H9 (cell line): ENCODE measurements around the gene TM4SF20. TPM values are rescaled to one million over a fixed set of nuclear protein-coding genes. Genes with fewer than 3 reads are reported as not detected.

Source experiments
- DNase-seq: peaks from one replicate; pipeline ENCODE4 v3.0.0-alpha.2; 2017
- H2AFZ ChIP-seq: one replicate; pipeline ENCODE4 v1.6.1; 2013; ENCODE audit warnings: mild to moderate bottlenecking, low read length, control low read depth, moderate library complexity
- H2AK5ac ChIP-seq: 2 replicates; pipeline ENCODE4 v1.6.1; 2013; ENCODE audit warnings: low read length, control low read depth, mixed read lengths; ENCODE audit not compliant: insufficient read length
- H2BK120ac ChIP-seq: one replicate; pipeline ENCODE4 v1.6.1; 2013; ENCODE audit warnings: low read depth, mild to moderate bottlenecking, low read length, control low read depth, inconsistent platforms; ENCODE audit not compliant: poor library complexity, severe bottlenecking
- H2BK12ac ChIP-seq: 2 replicates; pipeline ENCODE4 v1.6.1; 2013; ENCODE audit warnings: low read length, control low read depth, mixed read lengths, low read depth; ENCODE audit not compliant: insufficient read length
- H2BK15ac ChIP-seq: 2 replicates; pipeline ENCODE4 v1.6.1; 2013; ENCODE audit warnings: low read depth, low read length, control low read depth
- H2BK20ac ChIP-seq: one replicate; pipeline ENCODE4 v1.6.1; 2013; ENCODE audit warnings: low read depth, mild to moderate bottlenecking, low read length, control low read depth, inconsistent platforms; ENCODE audit not compliant: poor library complexity, severe bottlenecking
- H2BK5ac ChIP-seq: 2 replicates; pipeline ENCODE4 v1.6.1; 2013; ENCODE audit warnings: low read length, control low read depth, mixed read lengths; ENCODE audit not compliant: insufficient read length
- H3K14ac ChIP-seq: 2 replicates; pipeline ENCODE4 v1.6.1; 2013; ENCODE audit warnings: low read length, control low read depth; ENCODE audit not compliant: insufficient read depth
- H3K18ac ChIP-seq: 2 replicates; pipeline ENCODE4 v1.6.1; 2013; ENCODE audit warnings: low read depth, mild to moderate bottlenecking, mixed read lengths, low read length, control low read depth; ENCODE audit not compliant: insufficient read length
- H3K23ac ChIP-seq: 2 replicates; pipeline ENCODE4 v1.6.1; 2013; ENCODE audit warnings: low read length, control low read depth, mixed read lengths, low read depth; ENCODE audit not compliant: insufficient read length
- H3K23me2 ChIP-seq: 2 replicates; pipeline ENCODE4 v1.6.1; 2013; ENCODE audit warnings: low read depth, mild to moderate bottlenecking, mixed read lengths, low read length, control low read depth; ENCODE audit not compliant: insufficient read length, poor library complexity, severe bottlenecking
- H3K27ac ChIP-seq: 2 replicates; pipeline ENCODE4 v1.5.1; 2013; ENCODE audit warnings: low read length, control low read depth, mixed read lengths, low read depth; ENCODE audit not compliant: insufficient read length
- H3K27me3 ChIP-seq: 2 replicates; pipeline ENCODE4 v1.6.1; 2013; ENCODE audit warnings: low read length, control low read depth, inconsistent platforms; ENCODE audit not compliant: insufficient read depth
- H3K4ac ChIP-seq: 2 replicates; pipeline ENCODE4 v1.6.1; 2013; ENCODE audit warnings: low read depth, mild to moderate bottlenecking, control low read depth, inconsistent platforms, low read length, moderate library complexity
- H3K4me1 ChIP-seq: 2 replicates; pipeline ENCODE4 v1.6.1; 2013; ENCODE audit warnings: low read length, control low read depth, inconsistent platforms; ENCODE audit not compliant: insufficient read depth
- H3K4me2 ChIP-seq: 2 replicates; pipeline ENCODE4 v1.6.1; 2013; ENCODE audit warnings: low read length, control low read depth, mixed read lengths; ENCODE audit not compliant: insufficient read length, insufficient read depth
- H3K56ac ChIP-seq: 2 replicates; pipeline ENCODE4 v1.6.1; 2013; ENCODE audit warnings: low read depth, mild to moderate bottlenecking, mixed read lengths, low read length, control low read depth; ENCODE audit not compliant: insufficient read length
- H3K79me1 ChIP-seq: 2 replicates; pipeline ENCODE4 v1.6.1; 2013; ENCODE audit warnings: low read depth, mild to moderate bottlenecking, moderate library complexity, low read length, control low read depth, inconsistent platforms; ENCODE audit not compliant: insufficient read depth, poor library complexity, severe bottlenecking
- H3K79me2 ChIP-seq: 2 replicates; pipeline ENCODE4 v1.6.1; 2013; ENCODE audit warnings: low read length, control low read depth, inconsistent platforms; ENCODE audit not compliant: insufficient read depth
- H3K9ac ChIP-seq: 2 replicates; pipeline ENCODE4 v1.6.1; 2013; ENCODE audit warnings: low read length, control low read depth, mixed read lengths; ENCODE audit not compliant: insufficient read length; ENCODE audit errors: extremely low read depth
- H3K9me3 ChIP-seq: one replicate; pipeline ENCODE4 v1.6.1; 2013; ENCODE audit warnings: low read depth, low read length, inconsistent platforms; ENCODE audit not compliant: control insufficient read depth
- H3T11ph ChIP-seq: one replicate; pipeline ENCODE4 v1.6.1; 2013; ENCODE audit warnings: mild to moderate bottlenecking, low read length, control low read depth, inconsistent platforms
- H4K20me1 ChIP-seq: one replicate; pipeline ENCODE4 v1.6.1; 2013; ENCODE audit not compliant: control insufficient read depth, insufficient read length, insufficient read depth
- H4K5ac ChIP-seq: 2 replicates; pipeline ENCODE4 v1.6.1; 2013; ENCODE audit warnings: low read depth, mild to moderate bottlenecking, mixed read lengths, low read length, control low read depth; ENCODE audit not compliant: insufficient read length
- H4K8ac ChIP-seq: replicated peaks from 2 replicates; pipeline ENCODE4 v1.6.1; 2013; ENCODE audit warnings: low read length, control low read depth, mixed read lengths, low read depth; ENCODE audit not compliant: insufficient read length
- H4K91ac ChIP-seq: 2 replicates; pipeline ENCODE4 v1.6.1; 2013; ENCODE audit warnings: low read depth, mild to moderate bottlenecking, moderate library complexity, mixed read lengths, low read length, control low read depth; ENCODE audit not compliant: insufficient read length
- H3K27ac Mint-ChIP-seq, 3 experiments: 2 replicates in 2 of 3; 3 replicates in 1 of 3; pipeline ENCODE4 v1.8.0; 2020 to 2021; ENCODE audit warnings: mixed read lengths in 3 of 3, mild to moderate bottlenecking in 1 of 3, moderate library complexity in 1 of 3
- H3K27me3 Mint-ChIP-seq: 2 replicates; pipeline ENCODE4 v1.8.0; 2021; ENCODE audit warnings: low read depth, mild to moderate bottlenecking, moderate library complexity, mixed read lengths
- H3K36me3 Mint-ChIP-seq, 3 experiments: 2 replicates in 2 of 3; 3 replicates in 1 of 3; pipeline ENCODE4 v1.8.0; 2020 to 2021; ENCODE audit warnings: low read depth in 3 of 3, mixed read lengths in 3 of 3; ENCODE audit not compliant: insufficient read depth in 1 of 3
- H3K4me1 Mint-ChIP-seq, 2 experiments: 2 replicates each; pipeline ENCODE4 v1.8.0; 2020; ENCODE audit warnings: mixed read lengths in 2 of 2
- H3K4me3 Mint-ChIP-seq, 2 experiments: 2 replicates in 1 of 2; 3 replicates in 1 of 2; pipeline ENCODE4 v1.8.0; 2020 to 2021; ENCODE audit warnings: mild to moderate bottlenecking in 2 of 2, mixed read lengths in 2 of 2, moderate library complexity in 1 of 2
- H3K9me3 Mint-ChIP-seq, 2 experiments: 2 replicates in 1 of 2; 3 replicates in 1 of 2; pipeline ENCODE4 v1.8.0; 2020; ENCODE audit warnings: mild to moderate bottlenecking in 2 of 2, mixed read lengths in 2 of 2, moderate library complexity in 1 of 2
- CTCF ChIP-seq: fragments of 200-600 bp; sonication (generic); conservative IDR thresholded peaks from 3 replicates; pipeline ENCODE4 v1.8.0; 2021; ENCODE audit warnings: antibody characterized with exemption, mild to moderate bottlenecking
- WGBS: extraction: QIAGEN DNeasy Blood & Tissue Kit; methylation state at CpG from one replicate; pipeline ENCODE4 v1.1.7; 2013; ENCODE audit warnings: missing lambda C conversion rate, low lambda C conversion rate, mixed read lengths; ENCODE audit not compliant: insufficient read length; ENCODE audit errors: extremely low coverage; 5-methylcytosine and 5-hydroxymethylcytosine counted together
- total RNA-seq: library from RNA; stranded (reverse); gene quantifications from 2 replicates; pipeline ENCODE4 v1.2.1, GENCODE V29; 2021

The TM4SF20 gene
- total RNA-seq, 1 experiment from 2014 or later, result not detected

- Histone ChIP-seq H2BK5ac (no peak overlapping the region), H3K27me3 (no peaks in the 10 kb centered on the region), H3K18ac (no peak overlapping the region), H4K20me1 (no peaks in the 10 kb centered on the region), H3K56ac (no peak overlapping the region), H3T11ph (no peak overlapping the region), H3K79me1 (peaks cover 3% of the 10 kb centered on the region), H2BK12ac (no peak overlapping the region), H3K4me2 (no peak overlapping the region), H4K91ac (no peak overlapping the region), H2BK20ac (no peak overlapping the region), H3K4ac (no peak overlapping the region), H3K9me3 (no peaks in the 10 kb centered on the region), H3K9ac (no peak overlapping the region), H3K27ac (no peak overlapping the region), H4K5ac (no peak overlapping the region), H3K23me2 (no peaks in the 10 kb centered on the region), H3K23ac (no peak overlapping the region), H2AK5ac (no peak overlapping the region), H2AFZ (no peak overlapping the region), H3K14ac (no peak overlapping the region), H2BK15ac (no peak overlapping the region), H4K8ac (no peak overlapping the region), H3K4me1 (no peaks in the 10 kb centered on the region), H2BK120ac (no peak overlapping the region), H3K79me2 (no peaks in the 10 kb centered on the region)
- Mint-ChIP-seq H3K9me3 (no peaks in the 10 kb centered on the region), H3K36me3 (peaks cover 17 to 67% (median 66%) of the 10 kb centered on the region in 3 experiments; a peak in 6 of 7 replicates), H3K27me3 (no peaks in the 10 kb centered on the region), H3K4me3 (no peak overlapping the region), H3K27ac (no peak overlapping the region), H3K4me1 (no peaks in the 10 kb centered on the region)
- no peak for DNase-seq
- WGBS, result no CpG with 5 or more reads among the region's 1 CpG
- no peak for TF ChIP-seq CTCF
Observed at GRCh38 chr2:227335713-227336112, 43.4 kb downstream of the TM4SF20 start.
